SK-N-SH (cell line): ENCODE results near the gene KRT3.

Source experiments
- CTCF ChIP-seq: fragments of 200-600 bp; sonication (generic); IDR thresholded peaks from 2 replicates; pipeline ENCODE4 v1.6.1; 2017; ENCODE audit warnings: antibody characterized with exemption, mild to moderate bottlenecking, moderate library complexity
- ELF1 ChIP-seq: IDR thresholded peaks from 2 replicates; pipeline ENCODE4 v1.4.0; 2012
- EP300 ChIP-seq, 2 experiments: IDR thresholded peaks; 2 replicates each; pipeline versions ENCODE4 v1.4.0 to v1.6.1; 2012; ENCODE audit warnings: borderline replicate concordance in 1 of 2, low read depth in 1 of 2, low read length in 1 of 2

GRCh38 chr12:52809166-52809565 is 13.2 kb upstream of the KRT3 start:
- no peak for TF ChIP-seq ELF1
- no peak for TF ChIP-seq EP300 (IDR thresholded peaks at IDR 0.05; ENCODE audit: borderline replicate concordance in 1 of 2, low read depth in 1 of 2, low read length in 1 of 2)
- no peak for TF ChIP-seq CTCF
